HepG2 (cell line): ENCODE data around the gene ARHGEF38. TPM values are rescaled to one million over a fixed set of nuclear protein-coding genes. Genes with fewer than 3 reads are reported as not detected.

Source experiments
- CAMTA2 ChIP-seq: sonication (generic); formaldehyde crosslinking; IDR thresholded peaks from 2 replicates; pipeline ENCODE4 v1.4.0; 2020; ENCODE audit warnings: mild to moderate bottlenecking, missing genetic modification reagents, borderline replicate concordance
- HDAC2 ChIP-seq: sonication (generic); formaldehyde crosslinking; IDR thresholded peaks from 2 replicates; pipeline ENCODE4 v1.4.0; 2020; ENCODE audit warnings: missing genetic modification reagents
- MIXL1 ChIP-seq: IDR thresholded peaks from 2 replicates; pipeline ENCODE4 v1.6.1; 2016
- PRPF4 ChIP-seq: fragments of 200-400 bp; formaldehyde crosslinking; IDR thresholded peaks from 2 replicates; pipeline ENCODE4 v1.6.1; 2016; ENCODE audit warnings: low read length, low read depth; ENCODE audit not compliant: poor library complexity, severe bottlenecking
- ZBTB46 ChIP-seq: sonication (generic); formaldehyde crosslinking; IDR thresholded peaks from 2 replicates; pipeline ENCODE4 v1.4.0; 2020; ENCODE audit warnings: mild to moderate bottlenecking, missing genetic modification reagents, borderline replicate concordance
- ZNF318 ChIP-seq: sonication (generic); formaldehyde crosslinking; IDR thresholded peaks from 2 replicates; pipeline ENCODE4 v1.4.0; 2020; ENCODE audit warnings: mild to moderate bottlenecking, missing genetic modification reagents
- polyA plus RNA-seq, 8 experiments: library from polyadenylated mRNA; depleted of rRNA in 3 of 8; stranded (reverse) in 7 of 8; unstranded in 1 of 8; fragments of >200 nt; fragmentation: Illumina TruSeq in 4 of 8; extraction: Trizol in 4 of 8; gene quantifications; 2 replicates each; pipeline versions ENCODE4 v1.2.1 to v1.2.3, GENCODE V29; 2011 to 2016; ENCODE audit warnings: low read depth in 4 of 8, missing spikeins in 1 of 8, mixed read lengths in 1 of 8; ENCODE audit not compliant: insufficient read depth in 1 of 8
- total RNA-seq, 5 experiments: library from RNA; depleted of rRNA; stranded (reverse); fragments of >200 nt; fragmentation: Illumina TruSeq; extraction: Trizol; gene quantifications; 2 replicates each; pipeline ENCODE4 v1.2.3, GENCODE V29; 2016; ENCODE audit warnings: low read depth in 1 of 5
- TF ChIP-seq, protein P1 (sequence below): sonication (generic); formaldehyde crosslinking; IDR thresholded peaks from 2 replicates; pipeline ENCODE4 v1.4.0; 2020; ENCODE audit warnings: missing genetic modification reagents

The ARHGEF38 gene
- total and polyA plus RNA-seq, 2 of the 13 experiments (the other 11 are each of a cell fraction or from before 2014, with no cell fraction given): not detected

- TF ChIP-seq ZNF318 (peak; percentile 89; the same call in 1 of the 2 replicates), MIXL1 (CRISPR knock-in tag) (peak; percentile 94), ZBTB46 (peak; percentile 89; the same call in 1 of the 2 replicates), HDAC2 (CRISPR knock-in tag) (peak; percentile 98), CAMTA2 (CRISPR knock-in tag) (no peak; the same call in 1 of the 2 replicates), PRPF4 (peak; percentile 50)
- TF ChIP-seq, protein P1, sequence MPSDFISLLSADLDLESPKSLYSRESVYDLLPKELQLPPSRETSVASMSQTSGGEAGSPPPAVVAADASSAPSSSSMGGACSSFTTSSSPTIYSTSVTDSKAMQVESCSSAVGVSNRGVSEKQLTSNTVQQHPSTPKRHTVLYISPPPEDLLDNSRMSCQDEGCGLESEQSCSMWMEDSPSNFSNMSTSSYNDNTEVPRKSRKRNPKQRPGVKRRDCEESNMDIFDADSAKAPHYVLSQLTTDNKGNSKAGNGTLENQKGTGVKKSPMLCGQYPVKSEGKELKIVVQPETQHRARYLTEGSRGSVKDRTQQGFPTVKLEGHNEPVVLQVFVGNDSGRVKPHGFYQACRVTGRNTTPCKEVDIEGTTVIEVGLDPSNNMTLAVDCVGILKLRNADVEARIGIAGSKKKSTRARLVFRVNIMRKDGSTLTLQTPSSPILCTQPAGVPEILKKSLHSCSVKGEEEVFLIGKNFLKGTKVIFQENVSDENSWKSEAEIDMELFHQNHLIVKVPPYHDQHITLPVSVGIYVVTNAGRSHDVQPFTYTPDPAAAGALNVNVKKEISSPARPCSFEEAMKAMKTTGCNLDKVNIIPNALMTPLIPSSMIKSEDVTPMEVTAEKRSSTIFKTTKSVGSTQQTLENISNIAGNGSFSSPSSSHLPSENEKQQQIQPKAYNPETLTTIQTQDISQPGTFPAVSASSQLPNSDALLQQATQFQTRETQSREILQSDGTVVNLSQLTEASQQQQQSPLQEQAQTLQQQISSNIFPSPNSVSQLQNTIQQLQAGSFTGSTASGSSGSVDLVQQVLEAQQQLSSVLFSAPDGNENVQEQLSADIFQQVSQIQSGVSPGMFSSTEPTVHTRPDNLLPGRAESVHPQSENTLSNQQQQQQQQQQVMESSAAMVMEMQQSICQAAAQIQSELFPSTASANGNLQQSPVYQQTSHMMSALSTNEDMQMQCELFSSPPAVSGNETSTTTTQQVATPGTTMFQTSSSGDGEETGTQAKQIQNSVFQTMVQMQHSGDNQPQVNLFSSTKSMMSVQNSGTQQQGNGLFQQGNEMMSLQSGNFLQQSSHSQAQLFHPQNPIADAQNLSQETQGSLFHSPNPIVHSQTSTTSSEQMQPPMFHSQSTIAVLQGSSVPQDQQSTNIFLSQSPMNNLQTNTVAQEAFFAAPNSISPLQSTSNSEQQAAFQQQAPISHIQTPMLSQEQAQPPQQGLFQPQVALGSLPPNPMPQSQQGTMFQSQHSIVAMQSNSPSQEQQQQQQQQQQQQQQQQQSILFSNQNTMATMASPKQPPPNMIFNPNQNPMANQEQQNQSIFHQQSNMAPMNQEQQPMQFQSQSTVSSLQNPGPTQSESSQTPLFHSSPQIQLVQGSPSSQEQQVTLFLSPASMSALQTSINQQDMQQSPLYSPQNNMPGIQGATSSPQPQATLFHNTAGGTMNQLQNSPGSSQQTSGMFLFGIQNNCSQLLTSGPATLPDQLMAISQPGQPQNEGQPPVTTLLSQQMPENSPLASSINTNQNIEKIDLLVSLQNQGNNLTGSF (CRISPR knock-in tag): peak; percentile 73; the same call in 1 of the 2 replicates
These were observed 156.0 kb downstream of the ARHGEF38 start, which contains the start of the genes GSTCD and INTS12 (continued) for GRCh38 chr4:105708181-105709080.
